NCI-H2196 (cell line): Measurements from ENCODE around the gene VAV1.
"Not testable (repeated sequence)": the region's sequence is repeated elsewhere in the genome, so short reads cannot be mapped to it uniquely, and the experiment has no call there.

Experiments used
- DNase-seq: peaks from one replicate; lab custom pipeline; 2025; ENCODE audit not compliant: unreplicated experiment; lab: John Stamatoyannopoulos, UW

VAV1 gene

GRCh38 chr19:6736917-6737283 is 35.6 kb upstream of the VAV1 start:
- DNase-seq: no peak

GRCh38 chr19:6737284-6737872 is 35.1 kb upstream of the VAV1 start, which contains the start of gene GPR108:
Gene GPR108, minus strand, starts transcription at chr19:6737580. Its CDS starts 4 bp downstream, at chr19:6737576.
- DNase-seq: peak; percentile 99

GRCh38 chr19:6737873-6738786 is 34.4 kb upstream of the VAV1 start:
- peak; percentile 80 for DNase-seq

GRCh38 chr19:6738787-6739389 is 33.6 kb upstream of the VAV1 start:
- DNase-seq: peak; percentile 72

GRCh38 chr19:6739390-6739882 is 33.1 kb upstream of the VAV1 start, which contains the start of gene TRIP10:
Gene TRIP10, plus strand, starts transcription at chr19:6739680. Its CDS starts 82 bp downstream, at chr19:6739762.
- DNase-seq: peak; percentile 81

GRCh38 chr19:6739883-6740588 is 32.5 kb upstream of the VAV1 start:
- no peak for DNase-seq

- DNase-seq: peak; percentile 28
These were observed 31.7 kb upstream of the VAV1 start for GRCh38 chr19:6740589-6741343.

GRCh38 chr19:6743066-6743465 is 29.4 kb upstream of the VAV1 start:
- no peak for DNase-seq

- no peak for DNase-seq
These were observed 28.7 kb upstream of the VAV1 start for GRCh38 chr19:6743714-6744380.

GRCh38 chr19:6744381-6745301 is 27.9 kb upstream of the VAV1 start:
- no peak for DNase-seq

- DNase-seq: no peak
These were observed 26.5 kb upstream of the VAV1 start for GRCh38 chr19:6745965-6746364.

GRCh38 chr19:6748543-6748942 is 24.0 kb upstream of the VAV1 start:
- DNase-seq: not testable (repeated sequence)

GRCh38 chr19:6750062-6750461 is 22.4 kb upstream of the VAV1 start:
- DNase-seq: no peak

- no peak for DNase-seq
These were observed 21.3 kb upstream of the VAV1 start for GRCh38 chr19:6751189-6751588.

GRCh38 chr19:6752256-6753177 is 20.0 kb upstream of the VAV1 start:
- no peak for DNase-seq

- DNase-seq: no peak
These were observed 19.1 kb upstream of the VAV1 start for GRCh38 chr19:6753178-6754031.

- no peak for DNase-seq
These were observed 18.4 kb upstream of the VAV1 start for GRCh38 chr19:6754136-6754535.
